PC-3 (cell line): Measurements from ENCODE around the gene ADCY2.

ENCODE experiments used
- EZH2phosphoT487 ChIP-seq: fragments of 300-600 bp; sonication (generic); IDR thresholded peaks from 2 replicates; pipeline ENCODE4 v1.6.1; 2018; ENCODE audit warnings: mild to moderate bottlenecking, antibody characterized with exemption, low read length, borderline replicate concordance
- TF ChIP-seq, protein P1 (sequence below): fragments of 300-600 bp; sonication (generic); conservative IDR thresholded peaks from 2 replicates; pipeline ENCODE4 v1.5.1; 2017; ENCODE audit warnings: antibody characterized with exemption, low read depth, mild to moderate bottlenecking, low read length

GRCh38 chr5:7517006-7517405 is 121.1 kb downstream of the ADCY2 start:
- TF ChIP-seq, protein P1, sequence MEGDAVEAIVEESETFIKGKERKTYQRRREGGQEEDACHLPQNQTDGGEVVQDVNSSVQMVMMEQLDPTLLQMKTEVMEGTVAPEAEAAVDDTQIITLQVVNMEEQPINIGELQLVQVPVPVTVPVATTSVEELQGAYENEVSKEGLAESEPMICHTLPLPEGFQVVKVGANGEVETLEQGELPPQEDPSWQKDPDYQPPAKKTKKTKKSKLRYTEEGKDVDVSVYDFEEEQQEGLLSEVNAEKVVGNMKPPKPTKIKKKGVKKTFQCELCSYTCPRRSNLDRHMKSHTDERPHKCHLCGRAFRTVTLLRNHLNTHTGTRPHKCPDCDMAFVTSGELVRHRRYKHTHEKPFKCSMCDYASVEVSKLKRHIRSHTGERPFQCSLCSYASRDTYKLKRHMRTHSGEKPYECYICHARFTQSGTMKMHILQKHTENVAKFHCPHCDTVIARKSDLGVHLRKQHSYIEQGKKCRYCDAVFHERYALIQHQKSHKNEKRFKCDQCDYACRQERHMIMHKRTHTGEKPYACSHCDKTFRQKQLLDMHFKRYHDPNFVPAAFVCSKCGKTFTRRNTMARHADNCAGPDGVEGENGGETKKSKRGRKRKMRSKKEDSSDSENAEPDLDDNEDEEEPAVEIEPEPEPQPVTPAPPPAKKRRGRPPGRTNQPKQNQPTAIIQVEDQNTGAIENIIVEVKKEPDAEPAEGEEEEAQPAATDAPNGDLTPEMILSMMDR = no peak
- no peak for TF ChIP-seq EZH2phosphoT487
